Activated effector memory CD4-positive, alpha-beta T cell treated with anti-CD3 and anti-CD28 coated beads, Interleukin-2, amount 50 U/mL, for 16 hours (primary cell): ENCODE data around the gene LRP1.

Source experiments
- DNase-seq: peaks from one replicate; pipeline ENCODE4 v3.0.0-alpha.2; 2020

Gene LRP1

DNA sequence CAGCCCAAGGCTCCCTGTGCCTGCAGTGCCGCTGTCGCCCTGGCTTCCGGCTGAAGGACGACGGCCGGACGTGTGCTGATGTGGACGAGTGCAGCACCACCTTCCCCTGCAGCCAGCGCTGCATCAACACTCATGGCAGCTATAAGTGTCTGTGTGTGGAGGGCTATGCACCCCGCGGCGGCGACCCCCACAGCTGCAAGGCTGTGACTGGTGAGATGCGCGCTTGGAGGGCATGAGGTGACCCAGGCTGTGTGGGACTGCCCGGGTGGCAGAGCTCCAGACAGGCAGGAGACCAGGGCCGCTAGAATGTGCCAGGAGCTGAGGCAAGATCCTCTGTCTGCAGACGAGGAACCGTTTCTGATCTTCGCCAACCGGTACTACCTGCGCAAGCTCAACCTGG is 68.7 kb downstream of the LRP1 start:
- DNase-seq, result no peak

DNA sequence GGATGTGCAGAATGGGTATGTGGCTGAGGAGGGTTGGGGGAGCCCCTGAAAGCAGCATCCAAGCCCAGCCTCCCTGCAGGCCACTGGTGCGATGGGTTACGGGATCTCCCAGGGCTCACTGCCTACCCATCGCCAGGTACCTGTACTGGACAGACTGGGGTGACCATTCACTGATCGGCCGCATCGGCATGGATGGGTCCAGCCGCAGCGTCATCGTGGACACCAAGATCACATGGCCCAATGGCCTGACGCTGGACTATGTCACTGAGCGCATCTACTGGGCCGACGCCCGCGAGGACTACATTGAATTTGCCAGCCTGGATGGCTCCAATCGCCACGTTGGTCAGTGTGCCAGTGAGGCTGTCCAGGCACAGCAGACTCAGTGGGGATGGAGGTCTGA is 70.0 kb downstream of the LRP1 start:
- no peak for DNase-seq

DNA sequence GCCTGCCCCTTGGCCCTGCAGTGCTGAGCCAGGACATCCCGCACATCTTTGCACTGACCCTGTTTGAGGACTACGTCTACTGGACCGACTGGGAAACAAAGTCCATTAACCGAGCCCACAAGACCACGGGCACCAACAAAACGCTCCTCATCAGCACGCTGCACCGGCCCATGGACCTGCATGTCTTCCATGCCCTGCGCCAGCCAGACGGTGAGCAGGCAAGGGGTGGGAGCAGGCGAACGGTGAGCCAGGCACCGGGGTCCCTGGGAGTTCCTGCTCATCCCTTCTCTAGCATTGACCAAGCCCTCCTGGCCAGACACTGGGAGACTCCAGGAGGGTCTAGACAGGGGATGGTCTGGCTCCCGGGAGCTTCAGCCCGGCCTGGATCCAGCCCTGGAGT is 70.9 kb downstream of the LRP1 start:
- no peak for DNase-seq

DNA sequence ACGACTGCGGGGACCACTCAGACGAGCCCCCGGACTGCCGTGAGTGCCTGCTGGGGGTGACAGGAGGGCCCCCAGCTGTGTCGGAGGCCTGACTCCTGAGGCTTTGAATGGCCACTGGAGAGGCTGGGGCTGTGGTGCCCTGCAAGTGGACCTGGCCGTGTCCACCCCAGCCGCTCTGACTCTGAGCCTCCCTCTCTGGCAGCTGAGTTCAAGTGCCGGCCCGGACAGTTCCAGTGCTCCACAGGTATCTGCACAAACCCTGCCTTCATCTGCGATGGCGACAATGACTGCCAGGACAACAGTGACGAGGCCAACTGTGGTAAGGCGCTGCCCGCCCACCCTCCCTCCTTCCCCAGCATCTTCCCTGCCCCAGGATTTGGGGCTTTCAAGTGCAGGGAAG is 72.2 kb downstream of the LRP1 start:
- no peak for DNase-seq

DNA sequence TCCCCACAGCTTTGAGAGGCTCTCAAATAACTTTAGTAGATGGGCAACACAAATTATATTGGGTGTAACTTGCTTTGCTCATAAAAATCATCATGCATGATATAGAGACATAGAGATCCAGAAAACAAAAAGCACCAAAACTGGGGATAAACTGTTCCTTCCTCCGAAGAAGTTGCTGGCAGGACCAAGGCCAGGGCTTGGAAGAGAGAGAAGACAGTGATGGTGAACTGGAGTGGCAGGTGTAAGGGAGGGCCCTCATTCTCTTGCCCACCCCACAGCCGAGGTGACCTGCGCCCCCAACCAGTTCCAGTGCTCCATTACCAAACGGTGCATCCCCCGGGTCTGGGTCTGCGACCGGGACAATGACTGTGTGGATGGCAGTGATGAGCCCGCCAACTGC is 72.9 kb downstream of the LRP1 start:
- DNase-seq, result no peak

DNA sequence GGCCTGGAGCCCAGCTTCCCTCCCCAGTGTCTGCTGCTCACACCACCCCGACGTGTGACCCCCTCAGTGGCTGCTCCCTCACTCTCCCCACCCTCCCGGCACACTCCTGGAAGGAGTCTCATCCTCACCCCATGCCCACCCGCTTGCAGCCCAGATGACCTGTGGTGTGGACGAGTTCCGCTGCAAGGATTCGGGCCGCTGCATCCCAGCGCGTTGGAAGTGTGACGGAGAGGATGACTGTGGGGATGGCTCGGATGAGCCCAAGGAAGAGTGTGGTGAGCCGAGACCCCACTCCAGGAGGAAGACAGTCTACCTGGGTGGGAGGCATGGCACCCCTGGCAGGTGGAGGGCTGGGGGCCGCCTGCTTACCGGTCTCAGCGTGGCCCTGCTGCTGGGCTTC is 73.3 kb downstream of the LRP1 start:
- no peak for DNase-seq

DNA sequence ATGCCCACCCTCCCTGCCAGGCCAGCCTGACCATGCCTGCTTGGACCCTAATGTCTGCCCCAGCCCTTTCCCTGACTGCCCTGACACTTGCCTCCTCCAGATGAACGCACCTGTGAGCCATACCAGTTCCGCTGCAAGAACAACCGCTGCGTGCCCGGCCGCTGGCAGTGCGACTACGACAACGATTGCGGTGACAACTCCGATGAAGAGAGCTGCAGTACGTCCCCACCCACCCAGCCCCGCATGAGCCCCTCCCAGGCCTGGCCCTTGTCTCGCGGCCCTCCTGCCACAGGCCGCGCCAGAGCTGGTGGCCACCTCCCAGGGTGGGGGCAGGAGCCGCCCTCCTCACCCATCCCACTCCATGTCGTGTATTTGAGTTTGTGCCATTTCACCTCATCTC is 74.0 kb downstream of the LRP1 start:
- no peak for DNase-seq

DNA sequence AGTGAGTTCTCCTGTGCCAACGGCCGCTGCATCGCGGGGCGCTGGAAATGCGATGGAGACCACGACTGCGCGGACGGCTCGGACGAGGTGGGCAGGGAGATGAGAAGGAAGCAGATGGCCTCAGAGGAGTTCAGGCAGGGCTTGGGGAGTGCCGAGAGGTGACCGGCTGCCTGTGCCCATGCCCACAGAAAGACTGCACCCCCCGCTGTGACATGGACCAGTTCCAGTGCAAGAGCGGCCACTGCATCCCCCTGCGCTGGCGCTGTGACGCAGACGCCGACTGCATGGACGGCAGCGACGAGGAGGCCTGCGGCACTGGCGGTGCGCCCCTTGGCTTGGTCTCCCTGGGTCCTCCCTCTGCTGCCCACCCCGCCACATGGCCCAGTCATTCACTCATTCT is 74.9 kb downstream of the LRP1 start:
- DNase-seq, result no peak

DNA sequence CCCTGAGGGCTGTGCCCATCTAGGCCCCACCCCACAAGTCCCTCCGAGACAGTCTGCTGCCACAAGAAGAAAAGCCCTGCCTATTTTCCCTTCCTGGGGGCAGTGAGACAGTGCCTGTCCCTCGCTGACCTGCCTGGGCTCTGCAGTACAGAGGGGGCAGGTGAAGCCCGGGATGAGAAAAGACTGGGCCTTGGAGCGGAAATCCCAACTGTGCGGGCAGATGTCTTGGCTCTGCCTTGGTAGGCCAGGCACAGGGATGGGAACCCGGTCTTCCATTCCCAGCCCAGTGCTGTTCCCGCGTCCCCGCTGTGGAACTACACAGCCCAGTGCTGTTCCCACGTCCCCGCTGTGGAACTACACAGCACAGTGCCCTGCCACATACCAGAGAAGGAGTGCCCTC is 75.5 kb downstream of the LRP1 start:
- DNase-seq, result no peak

DNA sequence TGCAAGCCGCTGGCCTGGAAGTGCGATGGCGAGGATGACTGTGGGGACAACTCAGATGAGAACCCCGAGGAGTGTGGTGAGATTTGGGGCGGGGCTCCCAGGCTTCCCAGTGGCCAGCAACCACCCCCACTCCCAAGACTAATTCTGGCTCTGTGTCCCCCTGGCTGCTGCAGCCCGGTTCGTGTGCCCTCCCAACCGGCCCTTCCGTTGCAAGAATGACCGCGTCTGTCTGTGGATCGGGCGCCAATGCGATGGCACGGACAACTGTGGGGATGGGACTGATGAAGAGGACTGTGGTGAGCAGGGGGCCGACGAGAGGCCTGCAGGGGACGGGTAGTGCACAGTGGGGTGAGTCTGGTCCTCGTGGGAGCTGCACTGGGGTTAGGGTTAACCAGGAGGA is 76.2 kb downstream of the LRP1 start:
- DNase-seq, result no peak

DNA sequence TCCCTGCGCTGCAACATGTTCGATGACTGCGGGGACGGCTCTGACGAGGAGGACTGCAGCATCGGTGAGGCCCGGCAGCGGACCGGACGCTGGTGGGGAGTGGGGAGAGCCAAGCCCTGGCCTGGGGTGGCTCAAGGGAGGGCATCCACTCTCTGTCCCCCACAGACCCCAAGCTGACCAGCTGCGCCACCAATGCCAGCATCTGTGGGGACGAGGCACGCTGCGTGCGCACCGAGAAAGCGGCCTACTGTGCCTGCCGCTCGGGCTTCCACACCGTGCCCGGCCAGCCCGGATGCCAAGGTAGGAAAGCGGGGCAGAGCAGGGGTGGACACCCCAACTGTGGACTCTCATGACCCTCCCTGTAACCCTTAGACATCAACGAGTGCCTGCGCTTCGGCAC is 76.9 kb downstream of the LRP1 start:
- DNase-seq, result no peak

DNA sequence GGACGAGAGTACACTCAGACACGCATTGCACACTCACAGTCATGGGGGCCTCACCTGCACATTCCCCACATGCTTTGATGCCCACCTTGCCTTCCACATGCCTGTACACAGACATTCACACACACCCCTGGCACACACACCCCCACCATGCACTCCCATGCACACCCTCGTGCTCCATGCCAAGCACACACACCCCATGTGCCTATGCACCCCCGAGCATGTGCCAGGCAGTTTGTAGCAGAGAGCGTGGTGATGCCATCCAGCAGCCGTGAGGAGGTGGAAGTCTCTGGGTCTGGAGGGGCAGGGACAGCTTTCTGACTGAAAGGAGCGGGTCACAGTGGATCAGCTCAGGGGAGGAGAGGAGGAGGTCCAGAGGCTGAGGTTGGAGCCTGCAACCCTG is 77.6 kb downstream of the LRP1 start:
- DNase-seq, result no peak

DNA sequence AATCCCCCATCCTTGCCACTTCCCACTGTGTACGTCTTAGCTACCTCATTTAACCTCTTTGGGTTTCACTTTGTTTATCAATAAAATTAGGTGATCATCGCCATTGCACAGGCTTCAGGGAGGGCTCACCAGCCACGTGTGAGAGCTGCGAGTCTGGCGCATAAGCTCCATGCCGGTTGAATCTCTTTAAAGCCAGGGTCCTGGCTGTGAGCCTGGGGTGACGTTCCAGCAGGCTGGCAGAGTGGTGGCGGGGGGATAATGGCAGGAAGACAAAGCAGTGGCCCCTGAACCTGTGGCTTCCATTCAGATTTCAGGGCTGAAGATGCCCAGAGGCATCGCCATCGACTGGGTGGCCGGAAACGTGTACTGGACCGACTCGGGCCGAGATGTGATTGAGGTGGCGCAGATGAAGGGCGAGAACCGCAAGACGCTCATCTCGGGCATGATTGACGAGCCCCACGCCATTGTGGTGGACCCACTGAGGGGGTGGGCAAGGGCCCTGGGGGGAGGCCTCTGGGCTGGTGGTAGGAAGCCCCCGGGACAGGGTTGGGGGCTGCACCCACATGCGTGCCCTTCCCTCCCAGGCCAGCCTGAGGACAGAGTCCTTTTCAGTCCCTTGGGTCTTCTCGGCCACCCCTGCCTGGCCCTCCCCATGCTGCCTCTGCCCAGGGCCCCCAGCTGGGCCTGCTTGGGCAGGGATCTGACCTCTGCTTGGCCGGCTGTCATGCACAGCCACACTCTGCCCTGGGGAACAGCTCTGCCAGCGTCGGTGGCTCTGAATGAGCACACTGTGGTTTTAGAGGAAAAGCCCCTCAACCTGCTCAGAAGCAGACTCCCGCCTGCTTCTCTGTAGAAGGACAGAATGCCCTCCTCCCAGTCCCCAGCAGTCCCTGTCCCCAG is 79.7 kb downstream of the LRP1 start:
- DNase-seq, result no peak

DNA sequence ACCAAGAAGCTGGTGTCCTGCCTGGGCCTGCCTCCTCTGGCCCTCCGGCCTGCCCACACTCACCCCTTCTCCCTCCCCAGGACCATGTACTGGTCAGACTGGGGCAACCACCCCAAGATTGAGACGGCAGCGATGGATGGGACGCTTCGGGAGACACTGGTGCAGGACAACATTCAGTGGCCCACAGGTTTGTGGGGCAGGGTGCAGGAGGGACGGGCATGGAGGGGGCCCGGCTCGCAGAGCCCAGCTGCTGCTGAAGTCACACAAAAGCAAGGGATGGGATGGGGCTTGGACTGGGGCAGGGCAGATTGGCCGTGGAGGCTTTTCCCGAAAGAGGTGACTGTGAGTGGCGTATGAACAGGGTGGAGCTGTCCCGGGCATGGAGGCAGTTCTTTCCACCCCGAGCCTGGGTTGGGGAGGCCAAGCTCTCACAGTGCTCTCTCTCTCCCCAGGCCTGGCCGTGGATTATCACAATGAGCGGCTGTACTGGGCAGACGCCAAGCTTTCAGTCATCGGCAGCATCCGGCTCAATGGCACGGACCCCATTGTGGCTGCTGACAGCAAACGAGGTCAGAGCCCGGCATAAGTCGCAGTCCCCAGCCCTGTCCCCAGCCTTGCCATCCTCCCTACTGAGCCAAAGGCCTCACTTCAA is 80.5 kb downstream of the LRP1 start:
- no peak for DNase-seq

DNA sequence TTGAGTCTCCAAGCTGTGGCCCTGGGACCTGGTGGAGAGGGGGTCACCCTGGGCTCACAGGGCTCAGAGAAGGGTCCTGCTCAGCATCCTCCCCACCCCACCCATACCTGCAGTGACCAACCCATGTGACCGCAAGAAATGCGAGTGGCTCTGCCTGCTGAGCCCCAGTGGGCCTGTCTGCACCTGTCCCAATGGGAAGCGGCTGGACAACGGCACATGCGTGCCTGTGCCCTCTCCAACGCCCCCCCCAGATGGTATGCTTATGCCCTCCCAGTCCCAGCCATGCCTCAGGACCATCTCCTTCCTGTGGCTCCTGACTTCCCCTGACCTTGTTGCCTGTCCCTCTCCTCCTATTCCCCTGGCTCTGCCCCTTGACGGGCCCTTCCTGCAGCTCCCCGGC is 81.6 kb downstream of the LRP1 start:
- no peak for DNase-seq

DNA sequence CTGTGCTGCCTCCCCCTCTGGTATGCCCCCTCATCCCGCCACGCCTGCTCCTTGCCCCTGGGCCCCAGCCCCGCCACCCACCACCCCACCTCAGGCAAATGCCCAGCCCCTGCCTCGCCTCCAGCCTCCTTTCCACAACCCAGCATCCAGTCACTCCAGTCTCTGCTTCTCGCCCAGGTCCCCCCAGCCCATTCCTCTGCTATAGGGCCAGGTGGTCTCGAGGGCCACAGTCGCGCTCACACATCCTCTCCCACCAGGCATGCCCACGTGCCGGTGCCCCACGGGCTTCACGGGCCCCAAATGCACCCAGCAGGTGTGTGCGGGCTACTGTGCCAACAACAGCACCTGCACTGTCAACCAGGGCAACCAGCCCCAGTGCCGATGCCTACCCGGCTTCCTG is 82.2 kb downstream of the LRP1 start:
- DNase-seq, result no peak

DNA sequence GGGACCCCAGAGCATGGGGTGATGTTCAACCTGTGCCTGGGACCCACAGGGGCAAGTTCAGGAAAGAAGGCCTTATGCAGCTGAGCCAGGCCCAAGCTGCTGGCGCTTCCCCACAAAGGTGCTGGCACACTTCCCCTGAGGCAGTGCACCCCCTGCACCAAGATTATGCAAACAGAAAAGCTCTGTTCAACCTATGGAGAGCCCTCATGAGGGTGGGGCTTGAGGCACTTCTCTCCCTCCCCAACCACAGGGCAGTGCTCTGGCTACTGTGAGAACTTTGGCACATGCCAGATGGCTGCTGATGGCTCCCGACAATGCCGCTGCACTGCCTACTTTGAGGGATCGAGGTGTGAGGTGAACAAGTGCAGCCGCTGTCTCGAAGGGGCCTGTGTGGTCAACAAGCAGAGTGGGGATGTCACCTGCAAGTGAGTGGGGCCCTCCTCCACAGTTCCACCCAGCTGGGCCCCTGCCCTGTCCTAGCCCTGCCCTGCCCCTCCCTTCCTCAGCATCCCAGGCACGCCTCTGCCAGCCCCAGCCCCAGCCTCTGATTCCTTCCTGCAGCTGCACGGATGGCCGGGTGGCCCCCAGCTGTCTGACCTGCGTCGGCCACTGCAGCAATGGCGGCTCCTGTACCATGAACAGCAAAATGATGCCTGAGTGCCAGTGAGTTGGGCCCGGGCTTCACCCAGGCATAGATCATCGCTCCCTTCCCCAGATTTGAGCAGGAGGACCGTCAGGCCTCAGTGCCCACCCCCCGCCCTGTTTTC is 82.8 kb downstream of the LRP1 start:
- no peak for DNase-seq

DNA sequence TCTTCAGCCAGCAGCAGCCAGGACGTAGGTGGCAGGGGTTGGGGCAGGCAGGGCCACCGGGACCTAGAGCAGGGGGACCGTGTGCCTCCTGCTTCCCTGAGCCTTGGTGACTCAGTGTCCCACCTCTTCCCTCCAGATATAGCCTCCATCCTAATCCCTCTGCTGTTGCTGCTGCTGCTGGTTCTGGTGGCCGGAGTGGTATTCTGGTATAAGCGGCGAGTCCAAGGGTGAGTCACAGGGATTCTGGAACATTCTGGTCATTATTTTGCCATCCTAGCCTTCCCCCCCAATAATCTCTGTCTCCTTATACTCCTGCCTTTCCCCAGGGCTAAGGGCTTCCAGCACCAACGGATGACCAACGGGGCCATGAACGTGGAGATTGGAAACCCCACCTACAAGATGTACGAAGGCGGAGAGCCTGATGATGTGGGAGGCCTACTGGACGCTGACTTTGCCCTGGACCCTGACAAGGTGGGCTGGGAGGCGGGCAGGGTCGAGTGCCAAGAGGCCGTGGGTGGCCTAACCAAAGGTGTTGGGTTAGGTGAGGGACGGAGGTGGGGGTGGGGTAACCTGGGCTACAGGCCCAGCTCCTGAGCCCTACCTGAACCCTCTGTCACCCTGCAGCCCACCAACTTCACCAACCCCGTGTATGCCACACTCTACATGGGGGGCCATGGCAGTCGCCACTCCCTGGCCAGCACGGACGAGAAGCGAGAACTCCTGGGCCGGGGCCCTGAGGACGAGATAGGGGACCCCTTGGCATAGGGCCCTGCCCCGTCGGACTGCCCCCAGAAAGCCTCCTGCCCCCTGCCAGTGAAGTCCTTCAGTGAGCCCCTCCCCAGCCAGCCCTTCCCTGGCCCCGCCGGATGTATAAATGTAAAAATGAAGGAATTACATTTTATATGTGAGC is 83.8 kb downstream of the LRP1 start:
- no peak for DNase-seq

DNA sequence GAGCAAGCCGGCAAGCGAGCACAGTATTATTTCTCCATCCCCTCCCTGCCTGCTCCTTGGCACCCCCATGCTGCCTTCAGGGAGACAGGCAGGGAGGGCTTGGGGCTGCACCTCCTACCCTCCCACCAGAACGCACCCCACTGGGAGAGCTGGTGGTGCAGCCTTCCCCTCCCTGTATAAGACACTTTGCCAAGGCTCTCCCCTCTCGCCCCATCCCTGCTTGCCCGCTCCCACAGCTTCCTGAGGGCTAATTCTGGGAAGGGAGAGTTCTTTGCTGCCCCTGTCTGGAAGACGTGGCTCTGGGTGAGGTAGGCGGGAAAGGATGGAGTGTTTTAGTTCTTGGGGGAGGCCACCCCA is 84.4 kb downstream of the LRP1 start:
- DNase-seq, result no peak

DNA sequence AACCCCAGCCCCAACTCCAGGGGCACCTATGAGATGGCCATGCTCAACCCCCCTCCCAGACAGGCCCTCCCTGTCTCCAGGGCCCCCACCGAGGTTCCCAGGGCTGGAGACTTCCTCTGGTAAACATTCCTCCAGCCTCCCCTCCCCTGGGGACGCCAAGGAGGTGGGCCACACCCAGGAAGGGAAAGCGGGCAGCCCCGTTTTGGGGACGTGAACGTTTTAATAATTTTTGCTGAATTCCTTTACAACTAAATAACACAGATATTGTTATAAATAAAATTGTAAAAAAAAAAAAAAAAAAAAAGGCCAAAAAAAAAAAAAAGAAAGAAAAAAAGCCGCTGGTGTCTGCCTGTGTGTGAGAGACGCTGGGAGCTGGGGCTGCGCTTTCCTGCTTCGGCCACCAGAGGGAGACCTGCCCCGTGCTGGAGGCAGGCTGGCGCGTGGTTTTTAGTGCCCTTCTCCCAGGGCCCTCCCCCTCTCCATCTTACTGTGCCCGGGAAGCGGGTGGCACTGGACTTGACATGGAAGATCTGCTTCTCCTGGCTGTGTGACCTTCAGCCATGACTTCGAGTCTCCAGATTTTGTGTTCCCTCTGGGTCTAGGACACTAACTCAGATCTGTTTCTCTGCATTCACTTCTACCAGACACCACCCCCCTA is 84.9 kb downstream of the LRP1 start:
- DNase-seq, result peak; percentile 94

DNA sequence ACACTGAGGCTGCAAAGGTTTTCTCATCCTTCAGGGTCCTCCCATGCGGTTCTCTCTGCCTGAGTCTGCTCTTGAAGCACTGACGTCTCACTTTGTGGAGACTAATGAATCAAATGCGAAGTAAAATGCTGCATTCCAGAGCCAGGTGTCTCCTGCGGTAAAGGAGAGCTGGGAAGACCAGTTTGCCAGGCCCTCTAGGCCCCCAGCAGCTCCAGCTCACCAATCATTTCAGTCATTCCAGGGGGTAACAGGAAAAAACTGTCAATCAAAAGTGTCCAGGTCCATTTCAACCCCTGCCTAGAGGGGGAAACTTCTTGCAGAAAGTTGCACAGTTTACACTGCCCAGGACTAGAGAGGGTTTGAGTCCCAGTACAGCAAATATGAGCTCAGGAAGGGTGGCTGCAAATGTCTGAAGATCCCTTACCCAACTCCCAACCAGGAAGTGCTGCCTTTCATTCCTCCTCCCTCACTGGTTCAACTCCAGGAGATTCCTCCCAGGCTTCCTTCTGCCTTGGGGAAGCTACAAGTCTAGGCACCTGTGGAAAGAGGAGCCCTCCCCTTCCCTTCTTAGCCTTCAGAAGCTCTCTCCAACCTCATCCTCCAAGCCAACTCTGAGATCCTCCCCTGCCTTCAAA is 85.6 kb downstream of the LRP1 start:
- no peak for DNase-seq

DNA sequence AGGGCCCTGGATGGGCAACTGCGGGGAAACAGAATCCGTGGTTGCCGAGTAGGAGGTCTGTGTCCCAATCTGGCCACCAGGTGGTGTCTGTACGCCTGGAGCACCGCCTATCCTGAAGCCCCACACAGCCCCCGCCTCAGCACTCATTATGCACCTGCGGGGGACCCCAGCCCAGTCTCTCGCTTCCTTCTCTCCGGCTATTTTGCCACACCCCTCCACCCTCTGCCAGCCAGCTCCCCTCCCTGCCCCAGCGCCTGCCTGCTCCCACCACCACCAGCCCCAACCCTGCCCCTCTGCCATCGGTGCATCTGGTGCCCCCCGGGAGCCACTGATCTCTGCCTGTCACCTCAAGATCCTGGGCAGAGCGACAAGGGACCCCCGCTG is 86.1 kb downstream of the LRP1 start:
- peak; percentile 88 for DNase-seq
